HCT116 (cell line): Measurements from ENCODE around the gene GRIN2A.

Source experiments
- CTCF ChIP-seq, 3 experiments: fragments of 200-600 bp in 1 of 3; sonication (generic) in 1 of 3; IDR thresholded peaks in 2 of 3; conservative IDR thresholded peaks in 1 of 3; 2 replicates each; pipeline ENCODE4 v1.5.1; 2012 to 2017; ENCODE audit warnings: low read depth in 2 of 3, low read length in 2 of 3, antibody characterized with exemption in 1 of 3, borderline replicate concordance in 1 of 3, control low read depth in 1 of 3, mild to moderate bottlenecking in 1 of 3, mixed read lengths in 1 of 3, mixed run types in 1 of 3, moderate library complexity in 1 of 3; ENCODE audit not compliant: insufficient read depth in 1 of 3
- JUND ChIP-seq: IDR thresholded peaks from 2 replicates; pipeline ENCODE4 v1.6.1; 2012
- POLR2A ChIP-seq: IDR thresholded peaks from 2 replicates; pipeline ENCODE4 v1.7.0; 2011; ENCODE audit warnings: borderline replicate concordance; ENCODE audit not compliant: insufficient read depth, insufficient read length; ENCODE audit errors: extremely low read depth

- TF ChIP-seq CTCF (IDR thresholded peaks at IDR 0.05 in 2 of 3, conservative IDR thresholded peaks at IDR 0.05 in 1 of 3; ENCODE audit: borderline replicate concordance in 1 of 3, insufficient read depth in 1 of 3, low read depth in 2 of 3, low read length in 2 of 3) (no peak), POLR2A (no peak), JUND (no peak)
Measured at GRCh38 chr16:10169031-10169430, 13.2 kb downstream of the GRIN2A start.
